LNCAP (cell line): ENCODE data around the gene CUX1.

Experiments used
- CTCF ChIP-seq: fragments of 450-650 bp; IDR thresholded peaks from 2 replicates; pipeline ENCODE4 v1.5.1; 2017; ENCODE audit warnings: mild to moderate bottlenecking

CUX1 gene

GRCh38 chr7:101826081-101826835, 8.8 kb downstream of the CUX1 start:
- TF ChIP-seq CTCF, result no peak

GRCh38 chr7:101828301-101829020, 11.0 kb downstream of the CUX1 start:
- no peak for TF ChIP-seq CTCF

GRCh38 chr7:101829374-101829773, 11.9 kb downstream of the CUX1 start:
- TF ChIP-seq CTCF, result no peak

- no peak for TF ChIP-seq CTCF
Measured at GRCh38 chr7:101829821-101830220, 12.4 kb downstream of the CUX1 start.

GRCh38 chr7:101832205-101832631, 14.8 kb downstream of the CUX1 start:
- TF ChIP-seq CTCF, result no peak

GRCh38 chr7:101832685-101833375, 15.4 kb downstream of the CUX1 start:
- TF ChIP-seq CTCF, result no peak

- no peak for TF ChIP-seq CTCF
Measured at GRCh38 chr7:101833799-101834198, 16.4 kb downstream of the CUX1 start.
